SU-DHL-6 (cell line): ENCODE measurements around the gene CASP1.

Experiments used
- CTCF ChIP-seq: fragments of 200-600 bp; sonication (generic); IDR thresholded peaks from one replicate; pipeline ENCODE4 v1.5.1; 2017; ENCODE audit warnings: antibody characterized with exemption, mild to moderate bottlenecking, low read length, moderate library complexity; ENCODE audit not compliant: insufficient read depth, poor library complexity, severe bottlenecking
- EZH2phosphoT487 ChIP-seq: fragments of 200-600 bp; sonication (generic), shearing (Covaris generic); conservative IDR thresholded peaks from 2 replicates; pipeline ENCODE4 v1.6.1; 2018; ENCODE audit warnings: mild to moderate bottlenecking, antibody characterized with exemption, low read length, moderate library complexity, mixed read lengths

- no peak for TF ChIP-seq CTCF
- TF ChIP-seq EZH2phosphoT487, result no peak
Observed at GRCh38 chr11:105052487-105052886, 17.5 kb upstream of the CASP1 start.
